T-helper 1 cell treated with Interleukin-12 subunit alpha and Interleukin-12 subunit beta and Interleukin-4 antibody, amounts not matched to agents 30 ng/mL and 1 ng/mL, for 36 hours (primary cell): ENCODE results near the gene NHSL2. TPM values are rescaled to one million over a fixed set of nuclear protein-coding genes. Genes with fewer than 3 reads are reported as not detected.

Experiments used
- intact Hi-C: fragments of 100-400 bp; cut with micrococcal nuclease; formaldehyde crosslinking; loops from one replicate; pipeline ENCODE4 v1.15.1; 2024
- total RNA-seq: library from RNA; stranded (reverse); gene quantifications from 2 replicates; pipeline ENCODE4 v1.2.3, GENCODE V29; 2022

NHSL2 gene
- total RNA-seq, 1 donor from 2014 or later, result 1.0 TPM

- intact Hi-C loops, result no loop called here
These were observed 106.5 kb downstream of the NHSL2 start for GRCh38 chrX:72016881-72017783.

GRCh38 chrX:72018277-72019112, 107.8 kb downstream of the NHSL2 start:
- intact Hi-C loops, result loop anchor here (1.0 to 2.0 kb wide), 4 partner anchors 82 to 162 kb away; partner anchors contain the start of gene PIN4

- intact Hi-C loops, result loop anchor here (2.0 kb wide), 1 partner anchor 161 kb away; the partner anchor contains the start of gene PIN4
These were observed 108.8 kb downstream of the NHSL2 start for GRCh38 chrX:72019487-72019886.

DNA sequence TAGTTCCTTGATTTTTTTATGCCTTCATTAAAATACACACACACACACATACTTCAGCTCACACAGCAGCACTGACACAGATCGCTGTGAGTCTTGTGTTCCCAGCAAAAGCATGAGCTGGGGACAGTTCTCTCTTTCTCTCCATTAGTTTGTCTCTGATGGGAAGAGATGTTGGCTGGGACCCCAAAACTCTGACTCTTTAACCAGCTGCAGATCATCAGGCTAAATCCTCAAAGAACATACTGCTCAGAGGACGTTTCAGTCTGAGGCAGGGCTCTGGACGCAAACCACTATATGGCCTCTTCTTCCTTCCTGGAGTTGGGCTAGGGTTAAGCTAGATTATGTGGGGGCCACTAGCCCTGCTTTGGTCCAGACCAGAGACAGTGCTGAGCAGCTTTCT, 109.6 kb downstream of the NHSL2 start:
- intact Hi-C loops, result no loop called here

DNA sequence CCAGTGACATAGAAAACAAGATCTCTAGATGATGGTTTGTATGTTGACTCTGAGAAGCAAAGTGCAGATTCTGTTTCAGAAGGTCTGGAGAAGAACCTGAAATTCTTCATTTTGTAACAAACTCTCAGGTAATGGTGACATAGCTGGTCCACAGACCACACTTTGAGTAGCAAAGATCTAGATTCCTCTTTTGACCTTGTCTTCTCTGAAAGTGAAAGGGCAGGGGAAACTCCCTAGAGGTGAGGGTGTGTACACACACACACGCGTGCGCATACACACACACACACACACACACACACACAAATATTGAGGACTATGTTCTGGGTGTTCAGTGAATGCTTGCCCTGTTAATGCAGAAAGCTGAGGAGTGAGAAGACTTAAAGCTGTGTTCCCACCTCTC, 110.1 kb downstream of the NHSL2 start:
- intact Hi-C loops, result no loop called here

- intact Hi-C loops, result no loop called here
These were observed 111.3 kb downstream of the NHSL2 start for GRCh38 chrX:72021975-72022374.

- intact Hi-C loops, result no loop called here
These were observed 112.4 kb downstream of the NHSL2 start for GRCh38 chrX:72023071-72023470.

DNA sequence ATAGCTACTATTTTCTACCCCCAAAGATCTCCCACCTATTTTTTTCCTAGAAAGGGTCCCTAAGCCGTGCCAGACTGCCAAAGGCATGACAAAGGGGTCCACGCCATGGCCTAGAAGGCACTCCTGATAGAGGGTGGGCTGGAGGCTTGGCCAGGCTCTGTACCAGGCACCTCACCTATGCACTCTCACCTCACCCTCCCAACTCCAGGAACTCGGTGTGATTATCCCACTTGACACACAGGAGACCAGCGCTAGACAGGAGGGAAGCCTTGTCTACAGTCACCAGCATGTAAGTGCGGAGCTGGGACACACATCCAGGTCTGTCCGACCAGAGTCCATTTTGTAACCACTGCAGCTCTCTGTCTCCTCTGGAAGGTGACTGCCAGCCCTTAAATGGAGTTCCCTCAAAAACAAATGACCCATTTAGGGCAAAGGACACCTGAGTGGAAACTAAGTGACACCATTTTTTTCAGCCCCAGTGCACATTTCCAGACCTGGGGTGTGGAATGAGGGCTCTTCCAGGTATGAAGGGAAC, 114.7 kb downstream of the NHSL2 start:
- intact Hi-C loops, result no loop called here

GRCh38 chrX:72026341-72027023, 115.8 kb downstream of the NHSL2 start:
- intact Hi-C loops, result no loop called here

DNA sequence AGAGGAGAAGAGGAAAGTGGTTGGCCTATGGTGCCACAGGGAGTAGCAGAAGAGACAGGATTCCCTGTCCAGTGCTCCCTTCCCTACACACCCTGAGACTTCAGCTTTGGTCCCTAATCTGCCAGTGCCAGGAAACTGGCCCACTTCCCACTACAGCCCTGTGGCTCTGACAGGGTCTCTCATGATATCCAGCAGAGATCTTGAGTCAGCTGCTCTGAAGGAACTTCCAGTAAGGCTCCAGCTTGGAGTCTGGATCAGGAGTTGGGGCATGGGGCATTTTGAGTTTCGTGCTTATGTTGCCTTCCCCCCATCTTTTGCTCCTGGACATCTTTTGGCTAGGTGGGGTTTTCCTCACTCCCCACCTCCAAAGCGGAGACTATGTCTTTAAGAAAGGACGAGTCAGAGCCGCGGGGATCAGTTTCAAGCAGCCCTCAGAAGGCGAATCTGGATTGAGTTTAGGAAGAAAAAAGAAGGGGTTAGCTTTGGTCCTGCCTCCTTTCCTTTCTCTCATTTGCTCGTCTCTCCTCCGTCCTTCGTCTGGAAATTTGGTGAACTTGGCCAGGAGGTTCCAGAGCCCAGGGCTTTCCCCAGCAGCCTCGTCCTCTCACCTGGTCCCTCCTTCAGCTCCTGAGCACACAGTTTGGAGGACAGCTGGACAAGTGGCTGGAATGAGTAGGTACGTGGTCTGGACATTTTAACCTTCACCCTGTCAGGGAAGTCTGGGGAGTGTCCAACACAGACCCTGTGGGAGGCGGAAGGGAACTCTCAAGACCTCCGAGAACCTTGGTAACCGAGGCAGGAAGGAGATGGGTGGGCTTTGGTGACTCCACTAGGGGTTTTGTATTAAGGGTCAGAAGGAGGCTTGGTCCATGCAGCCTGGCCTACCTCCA, 116.6 kb downstream of the NHSL2 start:
- intact Hi-C loops, result no loop called here

- intact Hi-C loops, result no loop called here
These were observed 117.3 kb downstream of the NHSL2 start for GRCh38 chrX:72027914-72028307.

DNA sequence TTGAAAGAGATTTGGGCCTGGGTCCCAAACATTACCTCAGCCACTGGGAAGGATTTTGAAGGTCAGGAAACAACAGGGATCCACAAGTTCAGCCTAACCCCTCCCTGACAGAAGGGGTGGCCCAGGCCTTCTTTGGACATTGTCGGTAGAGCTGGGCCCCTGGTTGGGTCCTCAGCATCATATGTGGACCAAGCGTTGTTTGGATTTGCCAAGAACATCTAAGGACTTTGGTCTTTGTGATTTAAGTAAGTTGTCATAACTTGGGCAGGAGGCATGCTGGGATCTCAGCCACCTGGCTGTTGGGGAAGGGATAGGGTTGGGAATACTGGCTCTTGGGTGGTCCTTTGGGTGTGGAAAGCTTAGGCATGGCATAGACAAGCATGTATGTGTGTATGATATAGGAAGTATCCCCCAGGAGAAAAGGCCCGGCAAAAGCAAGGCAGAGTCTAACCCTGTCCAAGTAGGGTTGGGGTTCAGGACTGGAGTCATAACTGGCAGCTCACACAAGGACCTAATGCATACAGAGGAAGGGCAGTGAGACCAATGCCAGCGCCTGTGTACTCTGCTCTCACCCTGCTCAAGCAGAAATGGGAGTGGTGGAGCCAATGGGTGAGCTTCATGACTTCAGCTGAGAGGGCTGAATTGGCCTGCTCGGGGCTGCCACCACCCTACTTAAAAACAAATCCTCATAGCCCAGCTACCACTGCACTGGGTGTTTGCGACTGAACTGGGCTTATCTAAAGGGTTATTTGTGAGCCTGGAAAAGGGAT, 118.2 kb downstream of the NHSL2 start:
- intact Hi-C loops, result no loop called here

DNA sequence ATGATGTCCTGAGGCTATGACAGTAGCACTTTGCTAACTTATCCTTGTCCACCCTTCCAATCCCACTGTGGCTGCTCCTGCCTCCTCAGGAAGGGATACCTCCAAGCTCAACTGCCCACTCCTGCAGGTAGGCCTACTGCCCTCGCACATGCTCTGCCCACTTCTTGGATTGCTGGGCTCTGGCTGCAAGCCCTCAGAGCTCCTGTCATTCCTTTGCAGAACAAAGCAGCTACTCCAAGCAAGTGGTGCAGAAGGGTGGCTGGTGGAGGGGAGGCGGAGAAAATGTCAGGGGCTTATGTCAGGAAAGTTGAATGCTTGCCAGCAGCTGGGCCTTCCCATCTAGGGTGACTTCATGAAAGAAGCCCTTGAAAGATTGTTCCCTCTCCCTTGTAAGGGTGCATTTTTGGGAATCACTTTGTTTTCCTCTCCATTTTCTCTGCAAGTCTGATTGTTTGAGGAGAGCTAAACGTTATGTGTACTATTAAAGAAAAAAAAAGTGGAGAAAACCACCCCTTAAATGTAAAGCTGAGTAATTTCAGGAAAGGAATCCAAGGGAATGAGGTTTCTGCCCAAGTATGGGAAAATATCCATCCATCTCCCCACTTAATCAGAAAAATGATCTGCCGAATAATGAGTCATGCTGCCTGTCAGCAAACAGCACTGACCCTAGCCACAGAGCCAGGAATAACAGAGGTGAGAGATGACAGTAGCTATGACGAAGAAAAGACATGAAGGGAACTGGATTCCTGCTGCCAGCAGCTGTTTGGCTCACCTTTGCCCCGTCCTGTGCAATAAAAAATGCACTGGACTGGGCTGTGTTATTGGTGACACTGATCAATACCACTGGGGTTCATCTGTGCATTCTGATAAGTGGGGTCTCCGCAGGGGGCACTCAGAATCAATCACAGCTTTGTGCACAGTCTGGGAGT, 119.1 kb downstream of the NHSL2 start:
- intact Hi-C loops, result no loop called here

- intact Hi-C loops, result no loop called here
These were observed 119.8 kb downstream of the NHSL2 start for GRCh38 chrX:72030431-72030830.

GRCh38 chrX:72031118-72031517, 120.5 kb downstream of the NHSL2 start:
- intact Hi-C loops, result no loop called here

DNA sequence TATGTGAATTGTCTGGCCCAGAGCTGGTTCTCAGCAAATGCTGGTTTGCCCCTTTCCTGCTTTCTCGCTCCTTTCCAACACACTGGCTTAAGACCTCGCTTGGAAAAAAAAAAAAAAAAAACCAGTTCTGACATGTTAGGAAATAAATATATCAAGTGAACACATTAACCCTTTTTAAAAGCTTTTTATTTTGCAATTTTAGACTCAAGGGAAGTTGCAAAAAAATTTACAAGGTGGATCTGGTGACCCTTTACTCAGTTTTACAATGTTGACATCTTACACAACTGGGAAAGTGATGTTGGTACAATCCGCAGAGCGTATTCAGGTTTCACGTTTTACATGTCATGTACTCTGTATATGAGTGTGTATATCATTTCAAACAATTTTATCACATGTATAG, 121.0 kb downstream of the NHSL2 start:
- intact Hi-C loops, result no loop called here

- intact Hi-C loops, result no loop called here
These were observed 127.0 kb downstream of the NHSL2 start for GRCh38 chrX:72037601-72038000.

DNA sequence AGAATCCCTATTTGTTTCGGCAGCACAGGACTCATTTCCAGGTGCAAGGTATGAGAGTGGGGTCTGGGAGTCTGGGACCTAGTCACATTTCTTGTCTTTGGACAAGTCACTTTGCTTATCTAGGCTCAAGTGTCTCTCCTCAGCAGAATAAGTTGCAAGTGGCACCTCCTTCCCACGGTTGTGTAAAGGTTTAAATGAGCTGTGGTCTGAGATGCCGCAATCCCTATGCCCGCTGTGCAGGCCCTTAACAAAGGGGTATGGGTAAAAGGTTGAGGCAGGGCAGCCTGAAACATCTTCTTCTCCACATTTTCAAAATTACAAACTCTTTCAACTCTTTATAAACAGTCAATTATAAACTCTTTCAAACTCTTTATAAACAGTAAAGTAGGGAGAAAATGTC, 127.4 kb downstream of the NHSL2 start:
- intact Hi-C loops, result no loop called here
